IgD-negative memory B cell (primary cell): ENCODE data around the gene HTR6. TPM values are rescaled to one million over a fixed set of nuclear protein-coding genes. Genes with fewer than 3 reads are reported as not detected.

Experiments
- H3K27ac Mint-ChIP-seq, 3 donors: one replicate each; pipeline ENCODE4 v1.8.0; 2020 to 2022; ENCODE audit warnings: mild to moderate bottlenecking in 3 of 3, mixed read lengths in 3 of 3, moderate library complexity in 1 of 3
- H3K27me3 Mint-ChIP-seq: one replicate; pipeline ENCODE4 v1.8.0; 2021; ENCODE audit warnings: mixed read lengths
- H3K36me3 Mint-ChIP-seq: one replicate; pipeline ENCODE4 v1.8.0; 2020; ENCODE audit warnings: mild to moderate bottlenecking, mixed read lengths
- H3K4me1 Mint-ChIP-seq, 3 donors: one replicate each; pipeline ENCODE4 v1.8.0; 2020 to 2022; ENCODE audit warnings: mixed read lengths in 3 of 3, mild to moderate bottlenecking in 1 of 3
- H3K4me3 Mint-ChIP-seq, 4 donors: one replicate each; pipeline ENCODE4 v1.8.0; 2020 to 2022; ENCODE audit warnings: mild to moderate bottlenecking in 4 of 4, mixed read lengths in 4 of 4, moderate library complexity in 3 of 4
- H3K9me3 Mint-ChIP-seq, 3 donors: one replicate each; pipeline ENCODE4 v1.8.0; 2020 to 2021; ENCODE audit warnings: mixed read lengths in 3 of 3, mild to moderate bottlenecking in 1 of 3
- polyA plus RNA-seq: library from polyadenylated mRNA; unstranded; fragments of 300-500 nt; fragmentation: Illumina TruSeq; gene quantifications from one replicate; pipeline ENCODE4 v1.2.3, GENCODE V29; 2021

The HTR6 gene
- polyA plus RNA-seq, 1 donor from 2014 or later: not detected

GRCh38 chr1:19656780-19657466 lies 7.8 kb upstream of the HTR6 start:
- no peak overlapping the region for H3K27ac Mint-ChIP-seq
- H3K36me3 Mint-ChIP-seq: no peaks in the 10 kb centered on the region
- H3K9me3 Mint-ChIP-seq: no peaks in the 10 kb centered on the region
- peaks cover 8 to 12% (median 10%) of the 10 kb centered on the region in 3 donors for H3K4me1 Mint-ChIP-seq
- peaks cover 8% of the 10 kb centered on the region for H3K27me3 Mint-ChIP-seq
- no peak overlapping the region for H3K4me3 Mint-ChIP-seq

GRCh38 chr1:19657511-19657910 lies 7.2 kb upstream of the HTR6 start:
- H3K9me3 Mint-ChIP-seq: no peaks in the 10 kb centered on the region
- H3K36me3 Mint-ChIP-seq: no peaks in the 10 kb centered on the region
- H3K27ac Mint-ChIP-seq: no peak overlapping the region
- H3K4me3 Mint-ChIP-seq: no peak overlapping the region
- H3K4me1 Mint-ChIP-seq: peaks cover 8 to 13% (median 10%) of the 10 kb centered on the region in 3 donors
- peaks cover 8% of the 10 kb centered on the region for H3K27me3 Mint-ChIP-seq

GRCh38 chr1:19658186-19658585 lies 6.5 kb upstream of the HTR6 start:
- H3K27me3 Mint-ChIP-seq: peaks cover 11% of the 10 kb centered on the region
- no peak overlapping the region for H3K27ac Mint-ChIP-seq
- H3K36me3 Mint-ChIP-seq: no peaks in the 10 kb centered on the region
- peaks cover 8 to 13% (median 10%) of the 10 kb centered on the region in 3 donors for H3K4me1 Mint-ChIP-seq
- H3K4me3 Mint-ChIP-seq: no peak overlapping the region
- H3K9me3 Mint-ChIP-seq: no peaks in the 10 kb centered on the region

GRCh38 chr1:19661721-19662228 lies 2.9 kb upstream of the HTR6 start:
- H3K4me1 Mint-ChIP-seq: peaks cover 9 to 17% (median 11%) of the 10 kb centered on the region in 3 donors
- H3K27me3 Mint-ChIP-seq: peaks cover 26% of the 10 kb centered on the region
- H3K27ac Mint-ChIP-seq: no peak overlapping the region
- peaks cover 1% of the 10 kb centered on the region for H3K36me3 Mint-ChIP-seq
- H3K9me3 Mint-ChIP-seq: no peaks in the 10 kb centered on the region
- H3K4me3 Mint-ChIP-seq: no peak overlapping the region

GRCh38 chr1:19662313-19662712 lies 2.4 kb upstream of the HTR6 start:
- peaks cover 1% of the 10 kb centered on the region for H3K36me3 Mint-ChIP-seq
- H3K4me1 Mint-ChIP-seq: peaks cover 9 to 22% (median 11%) of the 10 kb centered on the region in 3 donors
- H3K27ac Mint-ChIP-seq: no peak overlapping the region
- no peaks in the 10 kb centered on the region for H3K9me3 Mint-ChIP-seq
- no peak overlapping the region for H3K4me3 Mint-ChIP-seq
- peaks cover 32% of the 10 kb centered on the region for H3K27me3 Mint-ChIP-seq

GRCh38 chr1:19665186-19665495 lies 466 bp downstream of the HTR6 start:
- peaks cover 6 to 18% (median 9%) of the 10 kb centered on the region in 3 donors for H3K4me1 Mint-ChIP-seq
- peak overlapping the region in 2 of 4 donors; percentile 66 to 85 for H3K4me3 Mint-ChIP-seq
- H3K27ac Mint-ChIP-seq: no peak overlapping the region
- H3K9me3 Mint-ChIP-seq: no peaks in the 10 kb centered on the region
- H3K27me3 Mint-ChIP-seq: peaks cover 35% of the 10 kb centered on the region
- peaks cover 4% of the 10 kb centered on the region for H3K36me3 Mint-ChIP-seq

- H3K27ac Mint-ChIP-seq: peak overlapping the region in 1 of 3 donors; percentile 83
- no peaks in the 10 kb centered on the region for H3K9me3 Mint-ChIP-seq
- H3K27me3 Mint-ChIP-seq: peaks cover 35% of the 10 kb centered on the region
- H3K4me1 Mint-ChIP-seq: peaks cover 4 to 18% (median 9%) of the 10 kb centered on the region in 3 donors
- peaks cover 4% of the 10 kb centered on the region for H3K36me3 Mint-ChIP-seq
- H3K4me3 Mint-ChIP-seq: peak overlapping the region in 3 of 4 donors; percentile 64 to 86 (median 85)
Measured at GRCh38 chr1:19665496-19666465, 1.1 kb downstream of the HTR6 start.

GRCh38 chr1:19668888-19669287 lies 4.2 kb downstream of the HTR6 start:
- no peak overlapping the region for H3K27ac Mint-ChIP-seq
- H3K27me3 Mint-ChIP-seq: peaks cover 29% of the 10 kb centered on the region
- H3K9me3 Mint-ChIP-seq: no peaks in the 10 kb centered on the region
- peaks cover 4 to 10% (median 8%) of the 10 kb centered on the region in 3 donors for H3K4me1 Mint-ChIP-seq
- peaks cover 4% of the 10 kb centered on the region for H3K36me3 Mint-ChIP-seq
- no peak overlapping the region for H3K4me3 Mint-ChIP-seq

GRCh38 chr1:19670787-19671186 lies 6.1 kb downstream of the HTR6 start:
- peaks cover 3 to 7% (median 4%) of the 10 kb centered on the region in 3 donors for H3K4me1 Mint-ChIP-seq
- H3K27ac Mint-ChIP-seq: no peak overlapping the region

GRCh38 chr1:19672237-19672636 lies 7.6 kb downstream of the HTR6 start:
- H3K9me3 Mint-ChIP-seq: no peaks in the 10 kb centered on the region
- H3K27me3 Mint-ChIP-seq: peaks cover 13% of the 10 kb centered on the region
- peaks cover 2% of the 10 kb centered on the region for H3K36me3 Mint-ChIP-seq
- H3K27ac Mint-ChIP-seq: no peak overlapping the region
- H3K4me3 Mint-ChIP-seq: no peak overlapping the region
- peaks cover 0 to 2% (median 0%) of the 10 kb centered on the region in 3 donors for H3K4me1 Mint-ChIP-seq

More at GRCh38 chr1:19670787-19671186, 6.1 kb downstream of the HTR6 start:
- H3K9me3 Mint-ChIP-seq: no peaks in the 10 kb centered on the region
- H3K27me3 Mint-ChIP-seq: peaks cover 27% of the 10 kb centered on the region
- peaks cover 4% of the 10 kb centered on the region for H3K36me3 Mint-ChIP-seq
- H3K4me3 Mint-ChIP-seq: no peak overlapping the region

GRCh38 chr1:19675797-19676196 lies 11.1 kb downstream of the HTR6 start:
- no peak overlapping the region for H3K4me3 Mint-ChIP-seq
- no peaks in the 10 kb centered on the region for H3K36me3 Mint-ChIP-seq
- no peak overlapping the region for H3K27ac Mint-ChIP-seq
- peaks cover 6% of the 10 kb centered on the region for H3K27me3 Mint-ChIP-seq
- no peaks in the 10 kb centered on the region for H3K4me1 Mint-ChIP-seq
- no peaks in the 10 kb centered on the region for H3K9me3 Mint-ChIP-seq

GRCh38 chr1:19676438-19676922 lies 11.8 kb downstream of the HTR6 start:
- Mint-ChIP-seq H3K4me3 (no peak overlapping the region), H3K4me1 (no peaks in the 10 kb centered on the region), H3K36me3 (no peaks in the 10 kb centered on the region), H3K9me3 (no peaks in the 10 kb centered on the region), H3K27ac (no peak overlapping the region), H3K27me3 (peaks cover 6% of the 10 kb centered on the region)

- Mint-ChIP-seq H3K27ac (no peak overlapping the region), H3K27me3 (peaks cover 6% of the 10 kb centered on the region), H3K4me1 (no peaks in the 10 kb centered on the region), H3K36me3 (no peaks in the 10 kb centered on the region), H3K9me3 (no peaks in the 10 kb centered on the region), H3K4me3 (no peak overlapping the region)
Measured at GRCh38 chr1:19678493-19678892, 13.8 kb downstream of the HTR6 start.

- H3K36me3 Mint-ChIP-seq: no peaks in the 10 kb centered on the region
- no peak overlapping the region for H3K27ac Mint-ChIP-seq
- H3K27me3 Mint-ChIP-seq: peaks cover 6% of the 10 kb centered on the region
- H3K4me3 Mint-ChIP-seq: no peak overlapping the region
- H3K4me1 Mint-ChIP-seq: no peaks in the 10 kb centered on the region
- H3K9me3 Mint-ChIP-seq: no peaks in the 10 kb centered on the region
Measured at GRCh38 chr1:19678931-19679453, 14.3 kb downstream of the HTR6 start.

GRCh38 chr1:19679691-19680090 lies 15.0 kb downstream of the HTR6 start:
- Mint-ChIP-seq H3K4me1 (no peaks in the 10 kb centered on the region), H3K9me3 (no peaks in the 10 kb centered on the region), H3K36me3 (no peaks in the 10 kb centered on the region), H3K27me3 (peaks cover 5% of the 10 kb centered on the region), H3K27ac (no peak overlapping the region), H3K4me3 (no peak overlapping the region)
